Measurements from ENCODE around the gene OBSCN.

The OBSCN gene

GRCh38 chr1:228400237-228400651, 192.4 kb downstream of the OBSCN start:
- H3K27ac Mint-ChIP-seq = peak overlapping the region; percentile 22

GRCh38 chr1:228400692-228401454, 193.0 kb downstream of the OBSCN start:
- no peak for DNase-seq
- H3K4me3 Mint-ChIP-seq = no peak overlapping the region

More at GRCh38 chr1:228400237-228400651, 192.4 kb downstream of the OBSCN start:
- H3K36me3 Mint-ChIP-seq (ENCODE audit: low read depth) = peaks cover 26% of the 10 kb centered on the region
- DNase-seq = no peak
- H3K9me3 Mint-ChIP-seq = no peaks in the 10 kb centered on the region
- peaks cover 22% of the 10 kb centered on the region for H3K4me1 Mint-ChIP-seq
- H3K27me3 Mint-ChIP-seq (ENCODE audit: low read depth, poor library complexity) = peaks cover under 1% of the 10 kb centered on the region
- TF ChIP-seq CTCF (IDR thresholded peaks at IDR 0.05) = no peak
- H3K4me3 Mint-ChIP-seq = no peak overlapping the region

GRCh38 chr1:228401782-228402640, 194.2 kb downstream of the OBSCN start:
- H3K9me3 Mint-ChIP-seq = no peaks in the 10 kb centered on the region
- H3K4me1 Mint-ChIP-seq = peaks cover 30% of the 10 kb centered on the region
- no peak overlapping the region for H3K4me3 Mint-ChIP-seq
- no peak for DNase-seq
- no peak overlapping the region for H3K27ac Mint-ChIP-seq
- H3K27me3 Mint-ChIP-seq (ENCODE audit: low read depth, poor library complexity) = peaks cover 2% of the 10 kb centered on the region
- no peak for TF ChIP-seq CTCF (IDR thresholded peaks at IDR 0.05)
- H3K36me3 Mint-ChIP-seq (ENCODE audit: low read depth) = peaks cover 13% of the 10 kb centered on the region

More at GRCh38 chr1:228400692-228401454, 193.0 kb downstream of the OBSCN start:
- H3K27me3 Mint-ChIP-seq (ENCODE audit: low read depth, poor library complexity) = peaks cover 2% of the 10 kb centered on the region
- TF ChIP-seq CTCF (IDR thresholded peaks at IDR 0.05) = no peak
- H3K4me1 Mint-ChIP-seq = peaks cover 29% of the 10 kb centered on the region
- peak overlapping the region; percentile 22 for H3K27ac Mint-ChIP-seq
- H3K9me3 Mint-ChIP-seq = no peaks in the 10 kb centered on the region
- peaks cover 20% of the 10 kb centered on the region for H3K36me3 Mint-ChIP-seq (ENCODE audit: low read depth)

GRCh38 chr1:228402641-228403025, 194.8 kb downstream of the OBSCN start:
- no peak overlapping the region for H3K4me3 Mint-ChIP-seq
- H3K36me3 Mint-ChIP-seq (ENCODE audit: low read depth) = peaks cover 10% of the 10 kb centered on the region
- no peak for DNase-seq
- H3K4me1 Mint-ChIP-seq = peaks cover 34% of the 10 kb centered on the region
- TF ChIP-seq CTCF (IDR thresholded peaks at IDR 0.05) = no peak
- H3K27me3 Mint-ChIP-seq (ENCODE audit: low read depth, poor library complexity) = peaks cover 2% of the 10 kb centered on the region
- H3K9me3 Mint-ChIP-seq = no peaks in the 10 kb centered on the region
- H3K27ac Mint-ChIP-seq = no peak overlapping the region

GRCh38 chr1:228403231-228403631, 195.4 kb downstream of the OBSCN start:
- no peak for TF ChIP-seq CTCF (IDR thresholded peaks at IDR 0.05)
- peaks cover 40% of the 10 kb centered on the region for H3K4me1 Mint-ChIP-seq
- no peak overlapping the region for H3K4me3 Mint-ChIP-seq
- H3K9me3 Mint-ChIP-seq = no peaks in the 10 kb centered on the region
- peaks cover 4% of the 10 kb centered on the region for H3K36me3 Mint-ChIP-seq (ENCODE audit: low read depth)
- H3K27me3 Mint-ChIP-seq (ENCODE audit: low read depth, poor library complexity) = peaks cover 2% of the 10 kb centered on the region
- DNase-seq = no peak
- no peak overlapping the region for H3K27ac Mint-ChIP-seq
